Gastroesophageal sphincter (tissue), 3 donors: ENCODE data around the gene DEPDC5.

Experiments
- CTCF ChIP-seq, 4 experiments: fragments of 200-600 bp in 2 of 4; fragments of 450-650 bp in 2 of 4; sonication (generic) in 1 of 4; IDR thresholded peaks; one replicate each; pipeline ENCODE4 v1.5.1; 2017 to 2019; ENCODE audit warnings: antibody characterized with exemption in 4 of 4, mild to moderate bottlenecking in 2 of 4, moderate library complexity in 2 of 4
- EP300 ChIP-seq: sonication (generic); formaldehyde crosslinking; IDR thresholded peaks from one replicate; pipeline ENCODE4 v1.6.1; 2017; ENCODE audit warnings: antibody characterized with exemption, mild to moderate bottlenecking
- POLR2A ChIP-seq, 2 donors: fragments of 450-650 bp; IDR thresholded peaks; one replicate each; pipeline ENCODE4 v1.6.1; 2017; ENCODE audit warnings: antibody characterized with exemption in 2 of 2, mild to moderate bottlenecking in 2 of 2, moderate library complexity in 1 of 2
- POLR2AphosphoS5 ChIP-seq: sonication (generic); formaldehyde crosslinking; IDR thresholded peaks from one replicate; pipeline ENCODE4 v1.6.1; 2017; ENCODE audit warnings: antibody characterized with exemption

- TF ChIP-seq CTCF (IDR thresholded peaks at IDR 0.05) (no peak), EP300 (no peak), POLR2A (IDR thresholded peaks at IDR 0.05) (no peak), POLR2AphosphoS5 (no peak)
Measured at GRCh38 chr22:31881865-31882264, 128.0 kb downstream of the DEPDC5 start.
